Loucy (cell line): ENCODE data around the gene PYCR2.

Experiments
- EZH2phosphoT487 ChIP-seq: fragments of 200-600 bp; IDR thresholded peaks from 2 replicates; pipeline ENCODE4 v1.6.1; 2018; ENCODE audit warnings: antibody characterized with exemption, mild to moderate bottlenecking, moderate library complexity, borderline replicate concordance
- TF ChIP-seq, protein P1 (sequence below): fragments of 200-600 bp; sonication (generic); conservative IDR thresholded peaks from 2 replicates; pipeline ENCODE4 v1.5.1; 2014; ENCODE audit warnings: mild to moderate bottlenecking, antibody characterized with exemption, low read length

DNA sequence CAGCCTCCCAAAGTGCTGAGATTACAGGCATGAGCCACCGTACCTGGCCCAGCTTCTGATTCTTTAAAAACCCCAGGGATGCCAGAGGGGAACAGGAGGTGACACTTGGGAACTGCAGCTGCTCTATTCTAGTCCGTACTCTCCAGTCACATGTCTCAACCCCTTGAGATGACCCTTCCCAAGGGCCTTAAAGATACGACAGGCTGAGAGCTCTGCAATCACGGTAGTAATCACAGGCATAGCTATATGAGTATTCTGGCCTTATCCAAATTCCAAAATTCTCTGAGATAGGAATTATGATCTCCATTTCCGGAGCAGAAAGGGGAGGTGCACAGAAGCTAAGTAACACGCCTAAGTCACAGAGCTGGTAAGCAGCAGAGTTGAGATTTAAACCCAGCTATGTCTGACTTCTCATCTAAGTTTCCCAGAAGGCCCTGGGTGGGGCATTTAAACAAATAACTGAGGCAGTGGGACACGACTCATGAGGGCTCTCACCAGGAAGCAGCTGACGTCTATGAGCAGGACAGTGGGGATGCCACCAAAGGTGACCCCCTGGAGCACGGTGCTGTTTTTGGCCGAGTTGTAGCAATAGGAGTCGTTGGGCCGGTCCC lies 47.0 kb downstream of the PYCR2 start:
- TF ChIP-seq, protein P1, sequence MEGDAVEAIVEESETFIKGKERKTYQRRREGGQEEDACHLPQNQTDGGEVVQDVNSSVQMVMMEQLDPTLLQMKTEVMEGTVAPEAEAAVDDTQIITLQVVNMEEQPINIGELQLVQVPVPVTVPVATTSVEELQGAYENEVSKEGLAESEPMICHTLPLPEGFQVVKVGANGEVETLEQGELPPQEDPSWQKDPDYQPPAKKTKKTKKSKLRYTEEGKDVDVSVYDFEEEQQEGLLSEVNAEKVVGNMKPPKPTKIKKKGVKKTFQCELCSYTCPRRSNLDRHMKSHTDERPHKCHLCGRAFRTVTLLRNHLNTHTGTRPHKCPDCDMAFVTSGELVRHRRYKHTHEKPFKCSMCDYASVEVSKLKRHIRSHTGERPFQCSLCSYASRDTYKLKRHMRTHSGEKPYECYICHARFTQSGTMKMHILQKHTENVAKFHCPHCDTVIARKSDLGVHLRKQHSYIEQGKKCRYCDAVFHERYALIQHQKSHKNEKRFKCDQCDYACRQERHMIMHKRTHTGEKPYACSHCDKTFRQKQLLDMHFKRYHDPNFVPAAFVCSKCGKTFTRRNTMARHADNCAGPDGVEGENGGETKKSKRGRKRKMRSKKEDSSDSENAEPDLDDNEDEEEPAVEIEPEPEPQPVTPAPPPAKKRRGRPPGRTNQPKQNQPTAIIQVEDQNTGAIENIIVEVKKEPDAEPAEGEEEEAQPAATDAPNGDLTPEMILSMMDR = no peak
- no peak for TF ChIP-seq EZH2phosphoT487
